OCI-LY1 (cell line): Measurements from ENCODE around the gene SLAMF7.

ENCODE experiments used
- H2AFZ ChIP-seq: fragments of 200-600 bp; sonication (generic), shearing (Covaris generic); 2 replicates; pipeline ENCODE4 v1.6.0; 2014; ENCODE audit warnings: antibody characterized with exemption, mild to moderate bottlenecking, low read length
- H3F3A ChIP-seq: fragments of 200-600 bp; sonication (generic), shearing (Covaris generic); 2 replicates; pipeline ENCODE4 v1.6.0; 2014; ENCODE audit warnings: mild to moderate bottlenecking, antibody characterized with exemption, low read length, moderate library complexity; ENCODE audit not compliant: insufficient read depth
- H3K27ac ChIP-seq: fragments of 200-600 bp; sonication (generic); 2 replicates; pipeline ENCODE4 v1.5.1; 2014; ENCODE audit warnings: low read length, mixed run types, mild to moderate bottlenecking, low read depth; ENCODE audit not compliant: poor library complexity, severe bottlenecking
- H3K27me3 ChIP-seq: fragments of 200-600 bp; sonication (generic); 2 replicates; pipeline ENCODE4 v1.6.0; 2014; ENCODE audit warnings: antibody characterized with exemption, mild to moderate bottlenecking, low read length, moderate library complexity; ENCODE audit not compliant: insufficient read depth
- H3K36me3 ChIP-seq: fragments of 200-600 bp; sonication (generic); 2 replicates; pipeline ENCODE4 v1.6.1; 2014; ENCODE audit warnings: mild to moderate bottlenecking, antibody characterized with exemption, low read length, moderate library complexity, mixed read lengths; ENCODE audit not compliant: insufficient read depth
- H3K4me1 ChIP-seq: fragments of 200-600 bp; sonication (generic); 2 replicates; pipeline ENCODE4 v1.5.1; 2014; ENCODE audit warnings: mild to moderate bottlenecking, low read length, moderate library complexity; ENCODE audit not compliant: insufficient read depth, severe bottlenecking
- H3K4me2 ChIP-seq: fragments of 200-600 bp; sonication (generic), shearing (Covaris generic); 2 replicates; pipeline ENCODE4 v1.6.1; 2014; ENCODE audit warnings: low read length
- H3K4me3 ChIP-seq: fragments of 200-600 bp; sonication (generic); 2 replicates; pipeline ENCODE4 v1.5.1; 2014; ENCODE audit warnings: low read length, low read depth, mild to moderate bottlenecking, mixed read lengths; ENCODE audit not compliant: poor library complexity, severe bottlenecking
- H3K79me2 ChIP-seq: fragments of 200-600 bp; shearing (Covaris generic); 2 replicates; pipeline ENCODE4 v1.6.1; 2016; ENCODE audit warnings: mixed run types, low read length, mixed read lengths; ENCODE audit not compliant: insufficient read depth
- H3K9ac ChIP-seq: fragments of 200-600 bp; sonication (generic), shearing (Covaris generic); 2 replicates; pipeline ENCODE4 v1.6.1; 2014; ENCODE audit warnings: mild to moderate bottlenecking, low read length, mixed read lengths
- H3K9me2 ChIP-seq: fragments of 200-600 bp; sonication (generic), shearing (Covaris generic); 2 replicates; pipeline ENCODE4 v1.6.1; 2014; ENCODE audit warnings: low read depth, mild to moderate bottlenecking, low read length, mixed read lengths
- H3K9me3 ChIP-seq: fragments of 200-600 bp; shearing (Covaris generic); 2 replicates; pipeline ENCODE4 v1.6.1; 2014; ENCODE audit warnings: low read length, mixed read lengths
- H4K20me1 ChIP-seq: fragments of 200-600 bp; sonication (generic), shearing (Covaris generic); 2 replicates; pipeline ENCODE4 v1.6.0; 2016; ENCODE audit warnings: mild to moderate bottlenecking, low read length; ENCODE audit not compliant: insufficient read depth
- CTCF ChIP-seq: fragments of 200-600 bp; sonication (generic), shearing (Covaris generic); IDR thresholded peaks from 2 replicates; pipeline ENCODE4 v1.5.1; 2017; ENCODE audit warnings: mild to moderate bottlenecking, antibody characterized with exemption, low read length, moderate library complexity, mixed read lengths
- EZH2 ChIP-seq: fragments of 200-600 bp; sonication (generic), shearing (Covaris generic); IDR thresholded peaks from 2 replicates; pipeline ENCODE4 v1.8.0; 2017; ENCODE audit warnings: borderline replicate concordance, mixed run types, mild to moderate bottlenecking, antibody characterized with exemption, low read length, moderate library complexity, mixed read lengths

Gene SLAMF7

GRCh38 chr1:160744852-160745520 lies 5.9 kb downstream of the SLAMF7 start:
- H3K4me2 ChIP-seq = no peak overlapping the region
- H3K79me2 ChIP-seq = no peaks in the 10 kb centered on the region
- H3K9me2 ChIP-seq = no peaks in the 10 kb centered on the region
- H3K4me1 ChIP-seq = no peaks in the 10 kb centered on the region
- H3K27me3 ChIP-seq = no peaks in the 10 kb centered on the region
- H3K36me3 ChIP-seq = no peaks in the 10 kb centered on the region
- H3K9ac ChIP-seq = no peak overlapping the region
- H3F3A ChIP-seq = no peaks in the 10 kb centered on the region
- TF ChIP-seq CTCF (no peak), EZH2 (no peak)
- H3K27ac ChIP-seq = no peak overlapping the region
- H4K20me1 ChIP-seq = no peaks in the 10 kb centered on the region
- no peak overlapping the region for H2AFZ ChIP-seq
- H3K4me3 ChIP-seq = no peak overlapping the region
- H3K9me3 ChIP-seq = no peaks in the 10 kb centered on the region

- Histone ChIP-seq H3F3A (no peaks in the 10 kb centered on the region), H3K4me2 (no peak overlapping the region), H3K79me2 (no peaks in the 10 kb centered on the region), H3K9ac (no peak overlapping the region), H3K27me3 (no peaks in the 10 kb centered on the region), H3K4me3 (no peak overlapping the region), H3K36me3 (no peaks in the 10 kb centered on the region), H2AFZ (no peak overlapping the region), H3K9me2 (no peaks in the 10 kb centered on the region), H4K20me1 (no peaks in the 10 kb centered on the region), H3K4me1 (no peaks in the 10 kb centered on the region), H3K9me3 (no peaks in the 10 kb centered on the region), H3K27ac (no peak overlapping the region)
- no peak for TF ChIP-seq EZH2
- TF ChIP-seq CTCF = no peak
Observed at GRCh38 chr1:160745551-160745950, 6.5 kb downstream of the SLAMF7 start.

- Histone ChIP-seq H3K4me3 (no peak overlapping the region), H3K4me2 (no peak overlapping the region), H3K36me3 (no peaks in the 10 kb centered on the region), H3K9me3 (no peaks in the 10 kb centered on the region), H3F3A (no peaks in the 10 kb centered on the region), H3K27ac (no peak overlapping the region), H3K9ac (no peak overlapping the region), H2AFZ (no peak overlapping the region), H3K27me3 (no peaks in the 10 kb centered on the region), H3K4me1 (no peaks in the 10 kb centered on the region), H3K79me2 (no peaks in the 10 kb centered on the region), H4K20me1 (no peaks in the 10 kb centered on the region), H3K9me2 (no peaks in the 10 kb centered on the region)
- TF ChIP-seq EZH2 (no peak), CTCF (no peak)
Observed at GRCh38 chr1:160746836-160747500, 7.9 kb downstream of the SLAMF7 start.
